PC-9 (cell line): ENCODE data around the gene CMSS1. TPM values are rescaled to one million over a fixed set of nuclear protein-coding genes. Genes with fewer than 3 reads are reported as not detected.

Source experiments
- BruUV-seq: library from RNA; stranded (reverse); fragments of 400-500 nt; replicated peaks from 2 replicates; lab custom pipeline; 2021; lab: Mats Ljungman, UMichigan
- CTCF ChIA-PET: fragments of 300-600 bp; sonication (Branson Sonifier 250); formaldehyde crosslinking; loops from one replicate; lab custom pipeline; 2022; ENCODE audit warnings: antibody characterized with exemption; lab: Charles Lee
- POLR2A ChIA-PET: fragments of 300-600 bp; sonication (Branson Sonifier 250); formaldehyde crosslinking; loops from one replicate; lab custom pipeline; 2022; ENCODE audit warnings: antibody characterized with exemption; ENCODE audit not compliant: unreplicated experiment; lab: Charles Lee
- DNase-seq, 2 experiments: peaks; one replicate each; pipeline versions ENCODE4 v3.0.0 to v3.0.0-alpha.2; 2015 to 2022; ENCODE audit warnings: mixed read lengths in 1 of 2
- H2AFZ ChIP-seq: fragments of 200-600 bp; sonication (generic); 2 replicates; pipeline ENCODE4 v1.8.1; 2017; ENCODE audit warnings: antibody characterized with exemption
- H3F3A ChIP-seq: fragments of 200-600 bp; sonication (generic); 2 replicates; pipeline ENCODE4 v1.8.1; 2017; ENCODE audit warnings: antibody characterized with exemption, mild to moderate bottlenecking, low read depth; ENCODE audit not compliant: insufficient read depth
- H3K27ac ChIP-seq: fragments of 200-600 bp; sonication (generic); 2 replicates; pipeline ENCODE4 v1.6.1; 2016; ENCODE audit warnings: mixed run types
- H3K27me3 ChIP-seq: fragments of 200-600 bp; sonication (generic); 2 replicates; pipeline ENCODE4 v1.6.1; 2016; ENCODE audit warnings: low read depth, mixed run types; ENCODE audit not compliant: insufficient read depth
- H3K36me3 ChIP-seq: fragments of 200-600 bp; sonication (generic); 2 replicates; pipeline ENCODE4 v1.6.1; 2016; ENCODE audit warnings: low read depth, mixed run types
- H3K4me1 ChIP-seq: fragments of 200-600 bp; sonication (generic); replicated peaks from 2 replicates; pipeline ENCODE4 v1.6.1; 2016; ENCODE audit warnings: mixed run types; ENCODE audit not compliant: insufficient read depth
- H3K4me2 ChIP-seq: fragments of 200-600 bp; sonication (generic); 2 replicates; pipeline ENCODE4 v1.6.1; 2017; ENCODE audit warnings: mixed run types
- H3K4me3 ChIP-seq: fragments of 200-600 bp; sonication (generic); 2 replicates; pipeline ENCODE4 v1.6.1; 2016; ENCODE audit warnings: mixed run types
- H3K79me2 ChIP-seq: fragments of 200-600 bp; sonication (generic); 2 replicates; pipeline ENCODE4 v1.6.1; 2017; ENCODE audit warnings: low read depth, mixed run types
- H3K9me2 ChIP-seq: fragments of 200-600 bp; sonication (generic); 2 replicates; pipeline ENCODE4 v1.8.1; 2017; ENCODE audit warnings: mild to moderate bottlenecking; ENCODE audit not compliant: insufficient read depth
- H3K9me3 ChIP-seq: fragments of 200-600 bp; sonication (generic); 2 replicates; pipeline ENCODE4 v1.8.1; 2016; ENCODE audit warnings: low read depth; ENCODE audit not compliant: insufficient read depth
- H4K20me1 ChIP-seq: fragments of 200-600 bp; sonication (generic); 2 replicates; pipeline ENCODE4 v1.8.1; 2017; ENCODE audit not compliant: insufficient read depth
- EZH2 ChIP-seq: fragments of 200-600 bp; sonication (generic); IDR thresholded peaks from 2 replicates; pipeline ENCODE4 v1.8.0; 2017; ENCODE audit warnings: antibody characterized with exemption, low read depth
- intact Hi-C: fragments of 100-400 bp; cut with micrococcal nuclease; formaldehyde crosslinking; loops from one replicate; pipeline ENCODE4 v1.10.0; 2022; ENCODE audit not compliant: unreplicated experiment
- total RNA-seq: library from RNA; stranded (reverse); gene quantifications from 2 replicates; pipeline ENCODE4 v1.2.3, GENCODE V29; 2021
- TF ChIP-seq, protein P1 (sequence below): fragments of 200-600 bp; sonication (generic); conservative IDR thresholded peaks from 2 replicates; pipeline ENCODE4 v1.6.1; 2017; ENCODE audit warnings: mixed run types, antibody characterized with exemption, mild to moderate bottlenecking, moderate library complexity

Gene CMSS1
- total RNA-seq, 1 experiment from 2014 or later: 98.9 TPM

DNA sequence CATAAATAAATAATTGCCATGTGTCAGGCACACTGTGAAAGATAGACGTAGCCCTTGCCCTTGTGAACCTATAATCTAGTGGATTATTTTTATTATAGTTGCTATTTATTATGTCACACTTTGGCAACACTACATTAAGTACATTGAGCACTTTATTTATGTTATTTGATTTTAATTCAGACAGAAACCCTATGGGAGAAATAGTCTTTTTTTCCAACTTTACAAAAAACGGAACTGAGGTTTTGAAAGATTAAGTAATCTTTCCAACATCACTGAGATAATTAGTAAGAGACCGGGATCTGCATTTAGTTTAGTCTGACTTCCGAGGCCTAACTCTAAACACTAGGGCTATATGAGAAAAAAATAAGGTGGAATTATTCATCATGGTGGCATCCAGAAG lies 299.4 kb downstream of the CMSS1 start:
- 0 out of 2 replicates have a peak, but pooled peaks cover 10% of the 10 kb centered on the region for H3K9me2 ChIP-seq
- H3K79me2 ChIP-seq: no peaks in the 10 kb centered on the region
- TF ChIP-seq EZH2: no peak
- TF ChIP-seq, protein P1, sequence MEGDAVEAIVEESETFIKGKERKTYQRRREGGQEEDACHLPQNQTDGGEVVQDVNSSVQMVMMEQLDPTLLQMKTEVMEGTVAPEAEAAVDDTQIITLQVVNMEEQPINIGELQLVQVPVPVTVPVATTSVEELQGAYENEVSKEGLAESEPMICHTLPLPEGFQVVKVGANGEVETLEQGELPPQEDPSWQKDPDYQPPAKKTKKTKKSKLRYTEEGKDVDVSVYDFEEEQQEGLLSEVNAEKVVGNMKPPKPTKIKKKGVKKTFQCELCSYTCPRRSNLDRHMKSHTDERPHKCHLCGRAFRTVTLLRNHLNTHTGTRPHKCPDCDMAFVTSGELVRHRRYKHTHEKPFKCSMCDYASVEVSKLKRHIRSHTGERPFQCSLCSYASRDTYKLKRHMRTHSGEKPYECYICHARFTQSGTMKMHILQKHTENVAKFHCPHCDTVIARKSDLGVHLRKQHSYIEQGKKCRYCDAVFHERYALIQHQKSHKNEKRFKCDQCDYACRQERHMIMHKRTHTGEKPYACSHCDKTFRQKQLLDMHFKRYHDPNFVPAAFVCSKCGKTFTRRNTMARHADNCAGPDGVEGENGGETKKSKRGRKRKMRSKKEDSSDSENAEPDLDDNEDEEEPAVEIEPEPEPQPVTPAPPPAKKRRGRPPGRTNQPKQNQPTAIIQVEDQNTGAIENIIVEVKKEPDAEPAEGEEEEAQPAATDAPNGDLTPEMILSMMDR: no peak
- no peak overlapping the region for H3K27ac ChIP-seq
- no peaks in the 10 kb centered on the region for H3F3A ChIP-seq
- no peaks in the 10 kb centered on the region for H3K9me3 ChIP-seq
- peaks cover 28% of the 10 kb centered on the region for H3K4me1 ChIP-seq
- BruUV-seq: no TSS peak
- no peak overlapping the region for H2AFZ ChIP-seq
- H3K36me3 ChIP-seq: no peaks in the 10 kb centered on the region
- DNase-seq: no peak
- no peaks in the 10 kb centered on the region for H3K27me3 ChIP-seq
- ChIA-PET CTCF (no interaction called here), POLR2A (no interaction called here)
- no peaks in the 10 kb centered on the region for H4K20me1 ChIP-seq
- intact Hi-C loops: no loop called here
- no peak overlapping the region for H3K4me3 ChIP-seq
- H3K4me2 ChIP-seq: no peak overlapping the region

DNA sequence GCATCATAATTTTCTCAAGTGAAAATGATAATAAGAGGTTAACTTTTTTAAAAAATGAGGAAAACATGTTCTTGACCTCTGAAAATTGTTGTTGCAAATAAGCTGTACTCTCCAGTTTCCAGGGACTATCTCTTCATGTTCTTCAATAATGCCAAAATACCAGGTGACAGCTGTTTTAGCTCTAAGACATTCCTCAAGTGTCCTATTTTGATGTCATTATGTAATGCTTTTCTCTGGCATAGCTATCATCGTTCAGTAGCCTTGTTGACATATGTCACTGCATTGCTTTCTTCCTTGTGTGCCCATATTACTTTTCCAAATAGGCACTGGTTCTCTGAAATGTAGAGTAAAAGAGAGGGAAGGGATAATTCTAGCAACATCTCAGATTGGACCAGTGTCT lies 302.4 kb downstream of the CMSS1 start:
- CTCF ChIA-PET: no interaction called here
- H3K9me3 ChIP-seq: no peaks in the 10 kb centered on the region
- H4K20me1 ChIP-seq: no peaks in the 10 kb centered on the region

DNA sequence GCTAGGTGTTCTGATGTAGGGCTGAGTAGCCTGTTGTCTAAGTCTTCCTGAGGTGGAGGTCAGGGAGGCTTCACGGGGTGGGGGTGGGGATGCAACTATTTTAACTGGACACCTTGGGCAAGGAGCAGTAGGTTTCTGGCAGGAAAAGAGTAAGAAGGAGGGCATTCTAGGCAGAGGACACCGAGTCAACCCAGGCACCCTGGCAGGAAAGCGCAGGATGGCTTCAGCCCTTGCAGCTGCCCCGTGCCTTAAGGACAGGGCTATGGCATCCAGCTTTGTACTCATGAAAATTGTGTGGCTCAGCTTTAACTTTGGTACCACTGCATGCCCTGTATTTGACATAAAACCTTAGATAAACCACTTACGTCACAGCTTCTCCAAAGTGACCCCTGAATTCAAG lies 303.0 kb downstream of the CMSS1 start:
- Histone ChIP-seq H4K20me1 (no peaks in the 10 kb centered on the region), H3K36me3 (no peaks in the 10 kb centered on the region), H3K4me1 (peaks cover 8% of the 10 kb centered on the region), H3K9me2 (no peaks in the 10 kb centered on the region), H3F3A (peaks cover 7% of the 10 kb centered on the region; the same call in 1 of the 2 replicates), H3K27ac (no peak overlapping the region), H3K79me2 (no peaks in the 10 kb centered on the region), H2AFZ (no peak overlapping the region), H3K9me3 (no peaks in the 10 kb centered on the region), H3K4me3 (no peak overlapping the region), H3K27me3 (no peaks in the 10 kb centered on the region), H3K4me2 (no peak overlapping the region)
- BruUV-seq: no TSS peak
- TF ChIP-seq EZH2: no peak
- TF ChIP-seq, protein P1: no peak
- intact Hi-C loops: no loop called here
- POLR2A ChIA-PET: no interaction called here
- DNase-seq: no peak
- CTCF ChIA-PET: no interaction called here

More for the DNA sequence above, 302.4 kb downstream of the CMSS1 start:
- no TSS peak for BruUV-seq
- no peaks in the 10 kb centered on the region for H3K27me3 ChIP-seq
- H3K27ac ChIP-seq: no peak overlapping the region
- H3F3A ChIP-seq: peaks cover under 1% of the 10 kb centered on the region; the same call in 1 of the 2 replicates
- no peak overlapping the region for H3K4me3 ChIP-seq
- H3K36me3 ChIP-seq: no peaks in the 10 kb centered on the region
- no peak for TF ChIP-seq EZH2
- TF ChIP-seq, protein P1: no peak
- H3K79me2 ChIP-seq: no peaks in the 10 kb centered on the region
- H2AFZ ChIP-seq: no peak overlapping the region
- no peaks in the 10 kb centered on the region for H3K9me2 ChIP-seq
- DNase-seq: no peak
- intact Hi-C loops: no loop called here
- H3K4me2 ChIP-seq: no peak overlapping the region
- peaks cover 4% of the 10 kb centered on the region for H3K4me1 ChIP-seq
- POLR2A ChIA-PET: no interaction called here
